ENCODE results near the gene ATP8A2. TPM values are rescaled to one million over a fixed set of nuclear protein-coding genes. Genes with fewer than 3 reads are reported as not detected.

ATP8A2 gene
- polyA plus RNA-seq, 3 donors from 2014 or later, result 0.20 to 0.38 TPM; not detected in 1

- Mint-ChIP-seq H3K36me3 (no peaks in the 10 kb centered on the region), H3K9me3 (peaks cover 0 to 5% (median 0%) of the 10 kb centered on the region in 6 donors), H3K4me1 (no peaks in the 10 kb centered on the region), H3K27ac (no peak overlapping the region), H3K27me3 (ENCODE audit: low read depth in 3 of 3) (peaks cover 0 to 22% (median 0%) of the 10 kb centered on the region in 3 donors), H3K4me3 (no peak overlapping the region)
- DNase-seq, result no peak
Observed at GRCh38 chr13:25602176-25602575, 230.4 kb downstream of the ATP8A2 start.

GRCh38 chr13:25604106-25604505, 232.3 kb downstream of the ATP8A2 start:
- Mint-ChIP-seq H3K4me1 (no peaks in the 10 kb centered on the region), H3K4me3 (no peak overlapping the region), H3K36me3 (no peaks in the 10 kb centered on the region), H3K27me3 (ENCODE audit: low read depth in 3 of 3) (peaks cover 0 to 21% (median 1%) of the 10 kb centered on the region in 3 donors), H3K9me3 (peaks cover 0 to 2% (median 0%) of the 10 kb centered on the region in 6 donors), H3K27ac (no peak overlapping the region)
- no peak for DNase-seq

- no peaks in the 10 kb centered on the region for H3K36me3 Mint-ChIP-seq
- no peaks in the 10 kb centered on the region for H3K4me1 Mint-ChIP-seq
- no peak for DNase-seq
- H3K4me3 Mint-ChIP-seq, result no peak overlapping the region
- H3K27ac Mint-ChIP-seq, result no peak overlapping the region
- peaks cover 0 to 18% (median 3%) of the 10 kb centered on the region in 3 donors for H3K27me3 Mint-ChIP-seq (ENCODE audit: low read depth in 3 of 3)
- peaks cover 0 to 11% (median 1%) of the 10 kb centered on the region in 6 donors for H3K9me3 Mint-ChIP-seq
Observed at GRCh38 chr13:25607096-25607495, 235.3 kb downstream of the ATP8A2 start.

- H3K36me3 Mint-ChIP-seq, result no peaks in the 10 kb centered on the region
- no peak for DNase-seq
- H3K9me3 Mint-ChIP-seq, result peaks cover 0 to 11% (median 1%) of the 10 kb centered on the region in 6 donors
- H3K4me1 Mint-ChIP-seq, result no peaks in the 10 kb centered on the region
- H3K4me3 Mint-ChIP-seq, result no peak overlapping the region
- peaks cover 0 to 17% (median 3%) of the 10 kb centered on the region in 3 donors for H3K27me3 Mint-ChIP-seq (ENCODE audit: low read depth in 3 of 3)
- no peak overlapping the region for H3K27ac Mint-ChIP-seq
Observed at GRCh38 chr13:25608181-25608580, 236.4 kb downstream of the ATP8A2 start.

GRCh38 chr13:25616674-25617073, 244.9 kb downstream of the ATP8A2 start:
- H3K4me3 Mint-ChIP-seq, result no peak overlapping the region
- H3K27me3 Mint-ChIP-seq (ENCODE audit: low read depth in 3 of 3), result peaks cover 4 to 21% (median 7%) of the 10 kb centered on the region in 3 donors
- peaks cover 0 to 1% (median 0%) of the 10 kb centered on the region in 6 donors for H3K9me3 Mint-ChIP-seq
- no peak for DNase-seq
- no peaks in the 10 kb centered on the region for H3K4me1 Mint-ChIP-seq
- no peak overlapping the region for H3K27ac Mint-ChIP-seq
- H3K36me3 Mint-ChIP-seq, result no peaks in the 10 kb centered on the region

- Mint-ChIP-seq H3K4me1 (no peaks in the 10 kb centered on the region), H3K27ac (no peak overlapping the region), H3K36me3 (no peaks in the 10 kb centered on the region), H3K4me3 (no peak overlapping the region), H3K27me3 (ENCODE audit: low read depth in 3 of 3) (peaks cover 6 to 17% (median 6%) of the 10 kb centered on the region in 3 donors), H3K9me3 (peaks cover 0 to 1% (median 0%) of the 10 kb centered on the region in 6 donors)
- no peak for DNase-seq
Observed at GRCh38 chr13:25619897-25620296, 248.1 kb downstream of the ATP8A2 start.

GRCh38 chr13:25625414-25625813, 253.6 kb downstream of the ATP8A2 start:
- no peak for DNase-seq
- H3K9me3 Mint-ChIP-seq, result peaks cover 0 to 6% (median 0%) of the 10 kb centered on the region in 6 donors
- H3K4me1 Mint-ChIP-seq, result no peaks in the 10 kb centered on the region
- no peaks in the 10 kb centered on the region for H3K36me3 Mint-ChIP-seq
- peaks cover 0 to 5% (median 2%) of the 10 kb centered on the region in 3 donors for H3K27me3 Mint-ChIP-seq (ENCODE audit: low read depth in 3 of 3)
- H3K27ac Mint-ChIP-seq, result no peak overlapping the region
- no peak overlapping the region for H3K4me3 Mint-ChIP-seq

- Mint-ChIP-seq H3K4me1 (no peaks in the 10 kb centered on the region), H3K9me3 (peaks cover 0 to 15% (median 0%) of the 10 kb centered on the region in 6 donors), H3K36me3 (no peaks in the 10 kb centered on the region), H3K4me3 (no peak overlapping the region), H3K27me3 (ENCODE audit: low read depth in 3 of 3) (peaks cover 0 to 5% (median 2%) of the 10 kb centered on the region in 3 donors), H3K27ac (no peak overlapping the region)
- no peak for DNase-seq
Observed at GRCh38 chr13:25630329-25630900, 258.6 kb downstream of the ATP8A2 start.

- Mint-ChIP-seq H3K36me3 (no peaks in the 10 kb centered on the region), H3K4me3 (no peak overlapping the region), H3K27ac (no peak overlapping the region), H3K4me1 (no peaks in the 10 kb centered on the region), H3K9me3 (peaks cover 0 to 14% (median 0%) of the 10 kb centered on the region in 6 donors), H3K27me3 (ENCODE audit: low read depth in 3 of 3) (peaks cover 0 to 18% (median 2%) of the 10 kb centered on the region in 3 donors)
- no peak for DNase-seq
Observed at GRCh38 chr13:25632166-25632888, 260.6 kb downstream of the ATP8A2 start.

GRCh38 chr13:25633093-25633492, 261.3 kb downstream of the ATP8A2 start:
- Mint-ChIP-seq H3K9me3 (peaks cover 0 to 14% (median 0%) of the 10 kb centered on the region in 6 donors), H3K4me1 (no peaks in the 10 kb centered on the region), H3K27ac (no peak overlapping the region), H3K4me3 (no peak overlapping the region), H3K27me3 (ENCODE audit: low read depth in 3 of 3) (peaks cover 0 to 18% (median 2%) of the 10 kb centered on the region in 3 donors), H3K36me3 (no peaks in the 10 kb centered on the region)
- no peak for DNase-seq

- peaks cover 11 to 33% (median 15%) of the 10 kb centered on the region in 6 donors for H3K9me3 Mint-ChIP-seq
- peaks cover 0 to 8% (median 0%) of the 10 kb centered on the region in 3 donors for H3K36me3 Mint-ChIP-seq
Observed at GRCh38 chr13:25645681-25646080, 273.9 kb downstream of the ATP8A2 start.

GRCh38 chr13:25649001-25649633, 277.3 kb downstream of the ATP8A2 start:
- no peaks in the 10 kb centered on the region for H3K4me1 Mint-ChIP-seq
- peaks cover 3 to 10% (median 8%) of the 10 kb centered on the region in 3 donors for H3K27me3 Mint-ChIP-seq (ENCODE audit: low read depth in 3 of 3)
- H3K9me3 Mint-ChIP-seq, result peaks cover 5 to 27% (median 11%) of the 10 kb centered on the region in 6 donors
- DNase-seq, result no peak
- no peak overlapping the region for H3K4me3 Mint-ChIP-seq
- peaks cover 0 to 8% (median 0%) of the 10 kb centered on the region in 3 donors for H3K36me3 Mint-ChIP-seq
- no peak overlapping the region for H3K27ac Mint-ChIP-seq

More at GRCh38 chr13:25645681-25646080, 273.9 kb downstream of the ATP8A2 start:
- H3K27ac Mint-ChIP-seq, result no peak overlapping the region
- H3K4me1 Mint-ChIP-seq, result no peaks in the 10 kb centered on the region
- H3K27me3 Mint-ChIP-seq (ENCODE audit: low read depth in 3 of 3), result peaks cover 3 to 4% (median 3%) of the 10 kb centered on the region in 3 donors
- no peak for DNase-seq
- no peak overlapping the region for H3K4me3 Mint-ChIP-seq

- Mint-ChIP-seq H3K9me3 (peaks cover 2 to 18% (median 6%) of the 10 kb centered on the region in 6 donors), H3K4me3 (no peak overlapping the region), H3K4me1 (peaks cover 4 to 8% of the 10 kb centered on the region in 2 donors), H3K36me3 (peaks cover 0 to 5% (median 0%) of the 10 kb centered on the region in 3 donors), H3K27me3 (ENCODE audit: low read depth in 3 of 3) (peaks cover 0 to 11% (median 8%) of the 10 kb centered on the region in 3 donors), H3K27ac (no peak overlapping the region)
- DNase-seq, result no peak
Observed at GRCh38 chr13:25652764-25653163, 281.0 kb downstream of the ATP8A2 start.

- no peaks in the 10 kb centered on the region for H3K36me3 Mint-ChIP-seq
- peaks cover 4 to 9% of the 10 kb centered on the region in 2 donors for H3K4me1 Mint-ChIP-seq
- H3K9me3 Mint-ChIP-seq, result peaks cover 0 to 3% (median under 1%) of the 10 kb centered on the region in 6 donors
Observed at GRCh38 chr13:25654322-25654721, 282.5 kb downstream of the ATP8A2 start.

More at GRCh38 chr13:25654322-25654721, 282.5 kb downstream of the ATP8A2 start:
- Mint-ChIP-seq H3K27ac (no peak overlapping the region), H3K27me3 (ENCODE audit: low read depth in 3 of 3) (peaks cover 0 to 10% (median 4%) of the 10 kb centered on the region in 3 donors), H3K4me3 (no peak overlapping the region)
- no peak for DNase-seq

Data from immature natural killer cell (primary cell).